H9 (cell line): Measurements from ENCODE around the gene PROKR1. TPM values are rescaled to one million over a fixed set of nuclear protein-coding genes. Genes with fewer than 3 reads are reported as not detected.

Experiments used
- DNase-seq: peaks from one replicate; pipeline ENCODE4 v3.0.0-alpha.2; 2017
- H2AFZ ChIP-seq: one replicate; pipeline ENCODE4 v1.6.1; 2013; ENCODE audit warnings: mild to moderate bottlenecking, low read length, control low read depth, moderate library complexity
- H2AK5ac ChIP-seq: 2 replicates; pipeline ENCODE4 v1.6.1; 2013; ENCODE audit warnings: low read length, control low read depth, mixed read lengths; ENCODE audit not compliant: insufficient read length
- H2BK120ac ChIP-seq: one replicate; pipeline ENCODE4 v1.6.1; 2013; ENCODE audit warnings: low read depth, mild to moderate bottlenecking, low read length, control low read depth, inconsistent platforms; ENCODE audit not compliant: poor library complexity, severe bottlenecking
- H2BK12ac ChIP-seq: 2 replicates; pipeline ENCODE4 v1.6.1; 2013; ENCODE audit warnings: low read length, control low read depth, mixed read lengths, low read depth; ENCODE audit not compliant: insufficient read length
- H2BK15ac ChIP-seq: 2 replicates; pipeline ENCODE4 v1.6.1; 2013; ENCODE audit warnings: low read depth, low read length, control low read depth
- H2BK20ac ChIP-seq: one replicate; pipeline ENCODE4 v1.6.1; 2013; ENCODE audit warnings: low read depth, mild to moderate bottlenecking, low read length, control low read depth, inconsistent platforms; ENCODE audit not compliant: poor library complexity, severe bottlenecking
- H2BK5ac ChIP-seq: 2 replicates; pipeline ENCODE4 v1.6.1; 2013; ENCODE audit warnings: low read length, control low read depth, mixed read lengths; ENCODE audit not compliant: insufficient read length
- H3K14ac ChIP-seq: 2 replicates; pipeline ENCODE4 v1.6.1; 2013; ENCODE audit warnings: low read length, control low read depth; ENCODE audit not compliant: insufficient read depth
- H3K18ac ChIP-seq: 2 replicates; pipeline ENCODE4 v1.6.1; 2013; ENCODE audit warnings: low read depth, mild to moderate bottlenecking, mixed read lengths, low read length, control low read depth; ENCODE audit not compliant: insufficient read length
- H3K23ac ChIP-seq: 2 replicates; pipeline ENCODE4 v1.6.1; 2013; ENCODE audit warnings: low read length, control low read depth, mixed read lengths, low read depth; ENCODE audit not compliant: insufficient read length
- H3K23me2 ChIP-seq: 2 replicates; pipeline ENCODE4 v1.6.1; 2013; ENCODE audit warnings: low read depth, mild to moderate bottlenecking, mixed read lengths, low read length, control low read depth; ENCODE audit not compliant: insufficient read length, poor library complexity, severe bottlenecking
- H3K27ac ChIP-seq: 2 replicates; pipeline ENCODE4 v1.5.1; 2013; ENCODE audit warnings: low read length, control low read depth, mixed read lengths, low read depth; ENCODE audit not compliant: insufficient read length
- H3K27me3 ChIP-seq: 2 replicates; pipeline ENCODE4 v1.6.1; 2013; ENCODE audit warnings: low read length, control low read depth, inconsistent platforms; ENCODE audit not compliant: insufficient read depth
- H3K4ac ChIP-seq: 2 replicates; pipeline ENCODE4 v1.6.1; 2013; ENCODE audit warnings: low read depth, mild to moderate bottlenecking, control low read depth, inconsistent platforms, low read length, moderate library complexity
- H3K4me1 ChIP-seq: 2 replicates; pipeline ENCODE4 v1.6.1; 2013; ENCODE audit warnings: low read length, control low read depth, inconsistent platforms; ENCODE audit not compliant: insufficient read depth
- H3K4me2 ChIP-seq: 2 replicates; pipeline ENCODE4 v1.6.1; 2013; ENCODE audit warnings: low read length, control low read depth, mixed read lengths; ENCODE audit not compliant: insufficient read length, insufficient read depth
- H3K56ac ChIP-seq: 2 replicates; pipeline ENCODE4 v1.6.1; 2013; ENCODE audit warnings: low read depth, mild to moderate bottlenecking, mixed read lengths, low read length, control low read depth; ENCODE audit not compliant: insufficient read length
- H3K79me1 ChIP-seq: 2 replicates; pipeline ENCODE4 v1.6.1; 2013; ENCODE audit warnings: low read depth, mild to moderate bottlenecking, moderate library complexity, low read length, control low read depth, inconsistent platforms; ENCODE audit not compliant: insufficient read depth, poor library complexity, severe bottlenecking
- H3K79me2 ChIP-seq: 2 replicates; pipeline ENCODE4 v1.6.1; 2013; ENCODE audit warnings: low read length, control low read depth, inconsistent platforms; ENCODE audit not compliant: insufficient read depth
- H3K9ac ChIP-seq: 2 replicates; pipeline ENCODE4 v1.6.1; 2013; ENCODE audit warnings: low read length, control low read depth, mixed read lengths; ENCODE audit not compliant: insufficient read length; ENCODE audit errors: extremely low read depth
- H3K9me3 ChIP-seq: one replicate; pipeline ENCODE4 v1.6.1; 2013; ENCODE audit warnings: low read depth, low read length, inconsistent platforms; ENCODE audit not compliant: control insufficient read depth
- H3T11ph ChIP-seq: one replicate; pipeline ENCODE4 v1.6.1; 2013; ENCODE audit warnings: mild to moderate bottlenecking, low read length, control low read depth, inconsistent platforms
- H4K20me1 ChIP-seq: one replicate; pipeline ENCODE4 v1.6.1; 2013; ENCODE audit not compliant: control insufficient read depth, insufficient read length, insufficient read depth
- H4K5ac ChIP-seq: 2 replicates; pipeline ENCODE4 v1.6.1; 2013; ENCODE audit warnings: low read depth, mild to moderate bottlenecking, mixed read lengths, low read length, control low read depth; ENCODE audit not compliant: insufficient read length
- H4K8ac ChIP-seq: replicated peaks from 2 replicates; pipeline ENCODE4 v1.6.1; 2013; ENCODE audit warnings: low read length, control low read depth, mixed read lengths, low read depth; ENCODE audit not compliant: insufficient read length
- H4K91ac ChIP-seq: 2 replicates; pipeline ENCODE4 v1.6.1; 2013; ENCODE audit warnings: low read depth, mild to moderate bottlenecking, moderate library complexity, mixed read lengths, low read length, control low read depth; ENCODE audit not compliant: insufficient read length
- H3K27ac Mint-ChIP-seq, 3 experiments: 2 replicates in 2 of 3; 3 replicates in 1 of 3; pipeline ENCODE4 v1.8.0; 2020 to 2021; ENCODE audit warnings: mixed read lengths in 3 of 3, mild to moderate bottlenecking in 1 of 3, moderate library complexity in 1 of 3
- H3K27me3 Mint-ChIP-seq: 2 replicates; pipeline ENCODE4 v1.8.0; 2021; ENCODE audit warnings: low read depth, mild to moderate bottlenecking, moderate library complexity, mixed read lengths
- H3K36me3 Mint-ChIP-seq, 3 experiments: 2 replicates in 2 of 3; 3 replicates in 1 of 3; pipeline ENCODE4 v1.8.0; 2020 to 2021; ENCODE audit warnings: low read depth in 3 of 3, mixed read lengths in 3 of 3; ENCODE audit not compliant: insufficient read depth in 1 of 3
- H3K4me1 Mint-ChIP-seq, 2 experiments: 2 replicates each; pipeline ENCODE4 v1.8.0; 2020; ENCODE audit warnings: mixed read lengths in 2 of 2
- H3K4me3 Mint-ChIP-seq, 2 experiments: 2 replicates in 1 of 2; 3 replicates in 1 of 2; pipeline ENCODE4 v1.8.0; 2020 to 2021; ENCODE audit warnings: mild to moderate bottlenecking in 2 of 2, mixed read lengths in 2 of 2, moderate library complexity in 1 of 2
- H3K9me3 Mint-ChIP-seq, 2 experiments: 2 replicates in 1 of 2; 3 replicates in 1 of 2; pipeline ENCODE4 v1.8.0; 2020; ENCODE audit warnings: mild to moderate bottlenecking in 2 of 2, mixed read lengths in 2 of 2, moderate library complexity in 1 of 2
- CTCF ChIP-seq: fragments of 200-600 bp; sonication (generic); conservative IDR thresholded peaks from 3 replicates; pipeline ENCODE4 v1.8.0; 2021; ENCODE audit warnings: antibody characterized with exemption, mild to moderate bottlenecking
- WGBS: extraction: QIAGEN DNeasy Blood & Tissue Kit; methylation state at CpG from one replicate; pipeline ENCODE4 v1.1.7; 2013; ENCODE audit warnings: missing lambda C conversion rate, low lambda C conversion rate, mixed read lengths; ENCODE audit not compliant: insufficient read length; ENCODE audit errors: extremely low coverage; 5-methylcytosine and 5-hydroxymethylcytosine counted together
- total RNA-seq: library from RNA; stranded (reverse); gene quantifications from 2 replicates; pipeline ENCODE4 v1.2.1, GENCODE V29; 2021

Gene PROKR1
- total RNA-seq, 1 experiment from 2014 or later: 1.5 TPM

- H3K27ac Mint-ChIP-seq: no peak overlapping the region
- no peak overlapping the region for H3K9ac ChIP-seq
- no peak overlapping the region for H3K18ac ChIP-seq
- no peak overlapping the region for H2BK120ac ChIP-seq
- H3K4me3 Mint-ChIP-seq: peak overlapping the region; percentile 75 to 83
- H3K4ac ChIP-seq: no peak overlapping the region
- no peak overlapping the region for H4K91ac ChIP-seq
- H3K56ac ChIP-seq: no peak overlapping the region
- WGBS: no CpG with 5 or more reads among the region's 17 CpGs
- no peak overlapping the region for H4K5ac ChIP-seq
- peaks cover 0 to 3% of the 10 kb centered on the region in 2 experiments; a peak in 3 of 5 replicates for H3K9me3 Mint-ChIP-seq
- peaks cover 0 to 2% (median 0%) of the 10 kb centered on the region in 3 experiments; a peak in 2 of 7 replicates for H3K36me3 Mint-ChIP-seq
- no peak overlapping the region for H4K8ac ChIP-seq
- no peak overlapping the region for H3K27ac ChIP-seq
- DNase-seq: no peak
- H3K27me3 Mint-ChIP-seq: peaks cover 48% of the 10 kb centered on the region
- peak overlapping the region; percentile 67 for H3K4me2 ChIP-seq
- no peak overlapping the region for H2BK5ac ChIP-seq
- peaks cover 5% of the 10 kb centered on the region; the same call in 1 of the 2 replicates for H3K27me3 ChIP-seq
- no peak overlapping the region for H3K23ac ChIP-seq
- H3K79me2 ChIP-seq: no peaks in the 10 kb centered on the region
- H3K14ac ChIP-seq: 0 out of 2 replicates have a peak overlapping the region, but pooled peaks have one; percentile 41
- no peak for TF ChIP-seq CTCF
- no peak overlapping the region for H3T11ph ChIP-seq
- no peak overlapping the region for H2AFZ ChIP-seq
- no peak overlapping the region for H2AK5ac ChIP-seq
- no peaks in the 10 kb centered on the region for H3K79me1 ChIP-seq
- peaks cover 12 to 14% of the 10 kb centered on the region in 2 experiments for H3K4me1 Mint-ChIP-seq
- H2BK12ac ChIP-seq: no peak overlapping the region
- H3K23me2 ChIP-seq: peaks cover 10% of the 10 kb centered on the region
- H2BK15ac ChIP-seq: no peak overlapping the region
- H4K20me1 ChIP-seq: no peaks in the 10 kb centered on the region
- H3K4me1 ChIP-seq: 0 out of 2 replicates have a peak, but pooled peaks cover 3% of the 10 kb centered on the region
- H2BK20ac ChIP-seq: no peak overlapping the region
- H3K9me3 ChIP-seq: no peaks in the 10 kb centered on the region
Observed at GRCh38 chr2:68643874-68644485, 601 bp downstream of the PROKR1 start.
